ENCODE results near the gene OLFML2A.

The OLFML2A gene

GRCh38 chr9:124802426-124802825 lies 25.5 kb downstream of the OLFML2A start:
- Histone ChIP-seq H3K9ac (ENCODE audit: low read length) (no peak overlapping the region), H2AFZ (ENCODE audit: low read depth, low read length, severe bottlenecking) (no peak overlapping the region), H3K36me3 (ENCODE audit: low read length) (no peaks in the 10 kb centered on the region), H3K27me3 (ENCODE audit: low read length) (no peaks in the 10 kb centered on the region), H3K9me2 (replicated peaks; ENCODE audit: insufficient read depth, low read length) (no peaks in the 10 kb centered on the region), H3F3A (ENCODE audit: insufficient read depth) (no peaks in the 10 kb centered on the region), H3K4me2 (ENCODE audit: low read depth, low read length, poor library complexity, severe bottlenecking) (no peak overlapping the region), H3K9me3 (ENCODE audit: insufficient read depth, low read length) (no peaks in the 10 kb centered on the region), H3K27ac (ENCODE audit: low read depth, low read length) (no peak overlapping the region), H3K79me2 (ENCODE audit: insufficient read depth, low read length) (no peaks in the 10 kb centered on the region), H3K4me3 (ENCODE audit: insufficient read depth, low read length, poor library complexity, severe bottlenecking) (no peak overlapping the region), H4K20me1 (ENCODE audit: low read depth, low read length) (no peaks in the 10 kb centered on the region)
- TF ChIP-seq EZH2phosphoT487 (conservative IDR thresholded peaks at IDR 0.05; ENCODE audit: low read length): no peak
- TF ChIP-seq, protein P1, sequence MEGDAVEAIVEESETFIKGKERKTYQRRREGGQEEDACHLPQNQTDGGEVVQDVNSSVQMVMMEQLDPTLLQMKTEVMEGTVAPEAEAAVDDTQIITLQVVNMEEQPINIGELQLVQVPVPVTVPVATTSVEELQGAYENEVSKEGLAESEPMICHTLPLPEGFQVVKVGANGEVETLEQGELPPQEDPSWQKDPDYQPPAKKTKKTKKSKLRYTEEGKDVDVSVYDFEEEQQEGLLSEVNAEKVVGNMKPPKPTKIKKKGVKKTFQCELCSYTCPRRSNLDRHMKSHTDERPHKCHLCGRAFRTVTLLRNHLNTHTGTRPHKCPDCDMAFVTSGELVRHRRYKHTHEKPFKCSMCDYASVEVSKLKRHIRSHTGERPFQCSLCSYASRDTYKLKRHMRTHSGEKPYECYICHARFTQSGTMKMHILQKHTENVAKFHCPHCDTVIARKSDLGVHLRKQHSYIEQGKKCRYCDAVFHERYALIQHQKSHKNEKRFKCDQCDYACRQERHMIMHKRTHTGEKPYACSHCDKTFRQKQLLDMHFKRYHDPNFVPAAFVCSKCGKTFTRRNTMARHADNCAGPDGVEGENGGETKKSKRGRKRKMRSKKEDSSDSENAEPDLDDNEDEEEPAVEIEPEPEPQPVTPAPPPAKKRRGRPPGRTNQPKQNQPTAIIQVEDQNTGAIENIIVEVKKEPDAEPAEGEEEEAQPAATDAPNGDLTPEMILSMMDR (IDR thresholded peaks at IDR 0.05; ENCODE audit: insufficient read depth, low read length, poor library complexity, severe bottlenecking): no peak

- Histone ChIP-seq H3K4me2 (ENCODE audit: low read depth, low read length, poor library complexity, severe bottlenecking) (no peak overlapping the region), H3K9ac (ENCODE audit: low read length) (no peak overlapping the region), H3K27me3 (ENCODE audit: low read length) (no peaks in the 10 kb centered on the region), H4K20me1 (ENCODE audit: low read depth, low read length) (no peaks in the 10 kb centered on the region), H3K9me3 (ENCODE audit: insufficient read depth, low read length) (no peaks in the 10 kb centered on the region), H3K4me3 (ENCODE audit: insufficient read depth, low read length, poor library complexity, severe bottlenecking) (no peak overlapping the region), H3K9me2 (replicated peaks; ENCODE audit: insufficient read depth, low read length) (no peaks in the 10 kb centered on the region), H2AFZ (ENCODE audit: low read depth, low read length, severe bottlenecking) (no peak overlapping the region), H3K79me2 (ENCODE audit: insufficient read depth, low read length) (no peaks in the 10 kb centered on the region), H3K36me3 (ENCODE audit: low read length) (no peaks in the 10 kb centered on the region), H3K27ac (ENCODE audit: low read depth, low read length) (no peak overlapping the region), H3F3A (ENCODE audit: insufficient read depth) (no peaks in the 10 kb centered on the region)
- no peak for TF ChIP-seq EZH2phosphoT487 (conservative IDR thresholded peaks at IDR 0.05; ENCODE audit: low read length)
- TF ChIP-seq, protein P1 (IDR thresholded peaks at IDR 0.05; ENCODE audit: insufficient read depth, low read length, poor library complexity, severe bottlenecking): no peak
These were observed 27.0 kb downstream of the OLFML2A start for GRCh38 chr9:124803911-124804310.

DNA sequence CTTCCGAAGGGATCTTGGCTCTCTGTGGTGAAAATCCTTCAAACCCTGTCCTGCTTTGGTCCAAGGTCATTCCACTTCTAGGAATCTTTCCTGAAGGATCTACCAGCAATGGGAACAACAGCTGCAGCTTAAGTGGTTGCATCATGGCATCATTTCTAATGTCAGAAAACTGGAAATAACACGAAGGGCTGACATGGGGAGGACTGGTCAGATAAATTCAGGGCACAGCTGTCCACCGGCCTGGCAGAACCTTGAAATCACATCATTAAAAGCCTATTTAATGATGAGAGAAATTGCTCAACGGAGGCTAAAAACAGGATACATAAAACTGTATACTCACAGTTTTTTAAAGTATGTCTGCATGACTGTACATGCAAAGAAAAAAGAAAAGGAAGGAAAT lies 28.3 kb downstream of the OLFML2A start:
- Histone ChIP-seq H3K9me2 (replicated peaks; ENCODE audit: insufficient read depth, low read length) (no peaks in the 10 kb centered on the region), H3K27ac (ENCODE audit: low read depth, low read length) (no peak overlapping the region), H3K9ac (ENCODE audit: low read length) (no peak overlapping the region), H3K4me3 (ENCODE audit: insufficient read depth, low read length, poor library complexity, severe bottlenecking) (no peak overlapping the region), H3K27me3 (ENCODE audit: low read length) (no peaks in the 10 kb centered on the region), H3K9me3 (ENCODE audit: insufficient read depth, low read length) (no peaks in the 10 kb centered on the region), H4K20me1 (ENCODE audit: low read depth, low read length) (no peaks in the 10 kb centered on the region), H3K36me3 (ENCODE audit: low read length) (no peaks in the 10 kb centered on the region), H3K79me2 (ENCODE audit: insufficient read depth, low read length) (no peaks in the 10 kb centered on the region), H2AFZ (ENCODE audit: low read depth, low read length, severe bottlenecking) (no peak overlapping the region), H3K4me2 (ENCODE audit: low read depth, low read length, poor library complexity, severe bottlenecking) (no peak overlapping the region), H3F3A (ENCODE audit: insufficient read depth) (no peaks in the 10 kb centered on the region)
- TF ChIP-seq EZH2phosphoT487 (conservative IDR thresholded peaks at IDR 0.05; ENCODE audit: low read length): no peak
- TF ChIP-seq, protein P1 (IDR thresholded peaks at IDR 0.05; ENCODE audit: insufficient read depth, low read length, poor library complexity, severe bottlenecking): no peak
